Measurements from ENCODE around the gene TMC1. TPM values are rescaled to one million over a fixed set of nuclear protein-coding genes. Genes with fewer than 3 reads are reported as not detected.
"Not testable (repeated sequence)": the region's sequence is repeated elsewhere in the genome, so short reads cannot be mapped to it uniquely, and the experiment has no call there.

Gene TMC1
- total RNA-seq, 1 donor from 2014 or later: 0.15 TPM

- DNase-seq (ENCODE audit: low read depth): no peak
Observed at GRCh38 chr9:72817413-72817812, 296.0 kb downstream of the TMC1 start.

GRCh38 chr9:72818385-72818784, 297.0 kb downstream of the TMC1 start:
- no peak for DNase-seq (ENCODE audit: low read depth)

DNA sequence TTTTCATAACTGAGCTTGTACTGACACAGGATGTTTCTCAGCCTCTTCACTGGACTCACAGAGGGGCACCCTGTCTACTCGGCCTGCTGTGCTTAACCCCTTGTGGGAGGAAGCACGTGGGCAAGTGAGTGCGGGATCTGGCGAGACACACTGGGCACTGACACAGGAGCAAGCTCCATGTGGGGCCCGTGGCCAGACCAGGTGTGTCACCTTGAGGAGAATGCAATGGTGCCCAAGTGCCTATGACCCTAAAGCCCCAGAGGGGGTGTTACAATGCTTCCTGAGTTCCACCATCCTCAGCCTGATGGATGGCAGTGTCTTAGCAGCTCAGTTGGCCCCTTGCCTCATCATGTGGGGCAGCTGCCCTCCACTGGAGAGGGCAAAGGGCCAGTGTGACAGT, 302.6 kb downstream of the TMC1 start:
- no peak for DNase-seq (ENCODE audit: low read depth)

- peak; percentile 72 for DNase-seq (ENCODE audit: low read depth)
Observed at GRCh38 chr9:72826996-72827949, 305.9 kb downstream of the TMC1 start.

GRCh38 chr9:72827950-72828731, 306.7 kb downstream of the TMC1 start:
- peak; percentile 100 for DNase-seq (ENCODE audit: low read depth)

- no peak for DNase-seq (ENCODE audit: low read depth)
Observed at GRCh38 chr9:72834994-72835393, 313.6 kb downstream of the TMC1 start.

DNA sequence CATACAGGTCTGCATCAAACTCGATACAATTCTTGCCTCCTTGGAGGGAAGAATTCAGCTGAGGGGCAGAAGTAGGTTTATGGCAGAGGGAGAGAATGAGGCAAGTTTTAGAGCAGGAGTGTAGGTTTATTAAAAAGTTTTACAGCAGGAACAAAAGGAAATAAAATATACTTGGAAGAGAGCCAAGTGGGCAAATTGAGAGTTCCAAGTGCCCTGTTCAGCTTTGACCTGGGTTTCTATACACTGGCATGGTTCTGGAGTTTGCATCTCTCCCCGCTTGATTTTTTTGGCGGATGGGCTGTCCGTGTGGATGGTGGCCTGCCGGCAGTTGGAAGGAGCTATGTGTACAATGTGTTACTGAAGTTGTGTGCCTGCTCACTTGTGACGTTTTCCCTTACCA, 315.4 kb downstream of the TMC1 start:
- no peak for DNase-seq (ENCODE audit: low read depth)

DNA sequence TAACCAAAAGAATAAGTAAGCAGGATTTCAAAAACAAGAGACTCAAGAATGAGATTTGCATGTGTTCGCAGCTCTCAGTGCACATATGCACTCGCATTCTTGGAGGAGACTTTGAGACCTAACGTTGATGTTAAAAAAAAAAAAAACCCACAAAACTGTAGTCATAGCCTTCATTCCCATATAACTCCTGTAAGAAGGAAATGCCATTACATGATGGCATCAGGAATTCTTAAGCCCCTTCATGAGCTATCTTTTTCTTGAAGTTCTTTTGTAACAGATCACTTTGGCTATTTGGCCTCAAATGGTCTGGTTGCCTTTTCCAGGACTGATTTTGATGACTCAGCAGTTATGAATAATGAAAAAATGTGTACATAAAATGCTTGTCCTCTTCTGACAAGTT, 317.7 kb downstream of the TMC1 start:
- DNase-seq (ENCODE audit: low read depth): no peak

DNA sequence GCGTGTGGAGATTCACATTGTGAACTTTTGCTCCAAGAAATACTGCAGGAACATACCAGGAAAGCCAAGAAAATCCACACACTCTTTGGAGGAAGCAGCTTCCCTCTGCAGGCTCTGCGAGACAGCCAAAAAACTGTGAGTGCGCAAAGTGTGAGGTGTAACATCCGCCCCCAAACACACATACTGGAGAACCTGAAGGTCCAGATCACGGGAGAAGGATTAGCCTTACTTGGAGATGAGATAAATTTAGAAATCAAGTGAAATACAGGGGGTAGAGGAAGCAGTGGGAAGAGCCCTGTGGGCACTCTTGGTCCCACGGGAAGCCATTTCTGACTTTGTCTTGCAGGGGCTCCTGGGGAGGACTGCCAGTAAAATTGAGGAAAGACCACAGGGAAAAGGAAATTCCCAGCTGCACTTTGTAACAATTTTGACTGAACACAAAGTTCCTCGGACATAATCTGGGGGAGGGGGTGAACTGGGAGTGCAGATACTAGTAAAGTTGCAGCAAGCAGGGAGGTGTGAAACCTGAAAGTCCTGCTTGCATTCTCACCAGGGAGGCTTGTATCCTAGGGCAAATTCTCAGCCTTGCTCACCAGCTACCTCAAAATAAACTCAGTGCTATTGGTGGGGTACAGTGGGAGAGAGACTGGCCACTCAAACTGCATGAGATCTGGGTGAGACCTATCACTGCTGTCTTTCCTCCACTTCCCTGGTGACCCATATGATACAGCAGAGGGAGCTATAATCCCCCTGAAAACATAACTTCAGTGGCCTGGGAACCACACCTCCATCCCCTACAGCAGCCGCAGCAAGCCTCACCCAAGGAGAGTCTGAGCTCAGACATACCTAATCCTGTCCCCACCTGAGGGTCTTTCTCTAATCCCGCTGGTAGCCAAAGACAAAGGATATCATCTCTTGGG, 322.4 kb downstream of the TMC1 start:
- DNase-seq (ENCODE audit: low read depth): no peak

DNA sequence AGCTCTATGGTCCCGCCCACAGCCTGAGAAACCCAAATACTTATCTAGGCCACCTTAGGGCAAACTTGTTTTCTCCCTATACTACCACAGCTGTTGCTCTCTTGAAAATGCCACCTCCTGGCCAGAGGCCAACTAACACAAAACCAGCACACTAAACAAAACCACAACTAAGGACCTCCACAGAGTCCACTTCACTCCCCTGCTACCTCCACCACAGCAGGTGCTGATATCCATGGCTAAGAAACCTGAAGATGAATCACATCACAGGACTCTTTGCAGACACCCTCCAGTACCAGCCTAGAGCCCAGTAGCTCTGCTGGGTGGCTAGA, 323.0 kb downstream of the TMC1 start:
- no peak for DNase-seq (ENCODE audit: low read depth)

- not testable (repeated sequence) for DNase-seq (ENCODE audit: low read depth)
Observed at GRCh38 chr9:72845052-72845451, 323.6 kb downstream of the TMC1 start.

DNA sequence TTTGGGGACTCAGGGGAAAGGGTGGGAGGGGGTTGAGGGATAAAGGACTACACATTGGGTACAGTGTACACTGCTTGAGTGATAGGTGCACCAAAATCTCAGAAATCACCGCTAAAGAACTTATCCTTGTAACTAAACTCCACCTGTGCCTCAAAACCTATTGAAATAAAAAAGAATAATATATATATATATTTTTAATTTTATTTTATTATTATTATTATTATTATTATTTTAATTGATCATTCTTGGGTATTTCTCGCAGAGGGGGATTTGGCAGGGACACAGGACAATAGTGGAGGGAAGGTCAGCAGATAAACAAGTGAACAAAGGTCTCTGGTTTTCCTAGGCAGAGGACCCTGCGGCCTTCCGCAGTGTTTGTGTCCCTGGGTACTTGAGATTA, 328.8 kb downstream of the TMC1 start:
- not testable (repeated sequence) for DNase-seq (ENCODE audit: low read depth)

DNA sequence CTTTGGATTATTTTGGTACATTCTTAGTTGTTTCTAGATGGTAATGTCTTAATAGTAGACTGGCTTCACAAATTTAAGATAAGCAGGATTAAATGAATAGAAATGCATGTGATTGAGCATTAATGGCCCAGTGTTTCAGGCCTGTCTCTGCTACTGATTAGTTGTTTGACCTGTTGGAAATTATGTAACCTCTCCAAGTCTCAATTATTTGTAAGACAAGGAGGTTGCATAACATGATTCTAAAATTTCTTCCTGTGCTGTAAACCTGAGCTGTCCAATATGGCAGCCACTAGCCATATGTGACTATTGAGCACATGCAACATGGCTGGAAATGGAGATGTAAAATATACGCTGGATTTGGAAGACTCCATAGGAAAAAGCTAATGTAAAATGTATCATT, 333.9 kb downstream of the TMC1 start:
- no peak for DNase-seq (ENCODE audit: low read depth)

- DNase-seq (ENCODE audit: low read depth): no peak
Observed at GRCh38 chr9:72855890-72856523, 334.6 kb downstream of the TMC1 start.

DNA sequence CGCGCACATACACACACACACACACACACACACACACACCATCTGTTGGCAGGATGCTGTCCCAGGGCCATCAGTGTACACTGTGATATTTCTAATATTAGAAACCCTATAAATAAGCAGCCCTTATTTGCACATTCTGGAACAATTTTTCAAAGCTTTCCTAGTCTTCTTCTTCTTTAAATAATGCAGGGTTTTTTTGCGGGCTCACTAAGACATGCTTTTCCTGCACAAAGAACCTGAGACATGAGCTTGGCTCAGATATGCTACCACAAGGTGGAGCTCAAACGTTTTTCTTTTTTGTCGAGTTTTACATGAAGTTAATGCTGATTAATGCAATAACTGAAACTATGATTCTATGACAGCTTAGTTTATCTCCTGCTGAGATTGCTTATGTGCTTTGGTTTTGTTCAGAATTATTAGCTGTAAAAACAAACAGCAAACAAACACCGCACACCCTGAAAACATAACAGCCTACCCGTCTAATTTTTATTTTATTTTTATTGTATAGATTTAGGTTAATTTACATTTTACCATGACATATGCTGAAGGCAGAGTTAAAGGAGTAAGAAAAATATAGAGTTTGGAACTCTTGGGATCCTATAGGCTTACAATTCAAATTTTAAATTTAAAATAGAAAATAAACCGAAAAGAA, 335.7 kb downstream of the TMC1 start:
- peak; percentile 72 for DNase-seq (ENCODE audit: low read depth)

DNA sequence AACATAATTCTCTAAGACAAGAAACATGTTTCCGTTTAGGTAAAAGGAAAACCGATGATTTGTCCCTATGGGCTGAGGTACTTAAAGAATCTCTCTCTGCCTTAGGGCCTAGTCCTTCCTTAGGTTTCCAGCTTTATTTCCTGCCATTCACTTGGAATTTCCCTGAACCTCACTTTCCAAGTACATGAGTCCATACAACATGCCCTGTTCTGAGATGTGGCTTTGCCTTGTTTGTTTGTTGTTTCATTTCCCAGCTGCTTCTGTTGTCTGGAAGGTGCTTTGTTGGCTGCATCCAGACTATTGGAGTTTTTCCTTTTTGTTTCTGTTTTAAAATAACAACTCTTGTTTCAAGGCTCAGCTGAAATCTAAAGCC, 336.2 kb downstream of the TMC1 start:
- no peak for DNase-seq (ENCODE audit: low read depth)

GRCh38 chr9:72858089-72858912, 336.9 kb downstream of the TMC1 start:
- DNase-seq (ENCODE audit: low read depth): peak; percentile 70

DNA sequence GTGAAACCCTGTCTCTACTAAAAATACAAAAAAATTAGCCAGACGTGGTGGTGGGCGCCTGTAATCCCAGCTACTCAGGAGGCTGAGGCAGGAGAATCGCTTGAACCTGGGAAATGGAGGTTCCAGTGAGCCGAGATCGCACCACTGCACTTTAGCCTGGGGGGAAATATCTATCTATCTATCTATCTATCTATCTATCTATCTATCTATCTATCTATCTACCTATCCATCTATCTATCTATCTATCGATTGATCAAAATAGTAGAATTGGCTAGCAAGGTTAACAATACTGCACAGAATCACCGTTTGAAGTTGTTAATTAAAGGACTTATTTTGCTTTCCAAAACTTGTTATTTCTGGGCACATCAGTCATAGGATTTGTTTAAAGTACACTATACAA, 341.4 kb downstream of the TMC1 start:
- DNase-seq (ENCODE audit: low read depth): not testable (repeated sequence)

GRCh38 chr9:72863456-72864094, 342.2 kb downstream of the TMC1 start:
- no peak for DNase-seq (ENCODE audit: low read depth)

- peak; percentile 68 for DNase-seq (ENCODE audit: low read depth)
Observed at GRCh38 chr9:72864327-72864726, 342.9 kb downstream of the TMC1 start.
